SK-N-SH treated with all-trans-retinoic acid at 6 μM for 48 hours (cell line): ENCODE results near the gene TXLNA.

ENCODE experiments used
- ARNTL ChIP-seq: fragments of 450-650 bp; formaldehyde crosslinking; IDR thresholded peaks from 2 replicates; pipeline ENCODE4 v1.5.0; 2020; ENCODE audit warnings: low read depth, mild to moderate bottlenecking, moderate library complexity, borderline replicate concordance
- CREB5 ChIP-seq: fragments of 250-450 bp; sonication (Bioruptor Pico); IDR thresholded peaks from 2 replicates; pipeline ENCODE4 v1.5.1; 2020; ENCODE audit warnings: low read depth, mild to moderate bottlenecking, moderate library complexity
- CSDC2 ChIP-seq: fragments of 250-450 bp; sonication (Bioruptor Pico); IDR thresholded peaks from 2 replicates; pipeline ENCODE4 v1.5.0; 2020; ENCODE audit warnings: mild to moderate bottlenecking, moderate library complexity
- GLIS3 ChIP-seq: fragments of 250-450 bp; sonication (Bioruptor Pico); IDR thresholded peaks from 2 replicates; pipeline ENCODE4 v1.5.0; 2020; ENCODE audit warnings: mild to moderate bottlenecking, moderate library complexity
- RARB ChIP-seq: fragments of 250-450 bp; sonication (Bioruptor Pico); IDR thresholded peaks from 2 replicates; pipeline ENCODE4 v1.8.0; 2021; ENCODE audit warnings: mild to moderate bottlenecking, moderate library complexity
- SNAI2 ChIP-seq: fragments of 250-450 bp; sonication (Bioruptor Pico); IDR thresholded peaks from 2 replicates; pipeline ENCODE4 v1.5.0; 2020; ENCODE audit warnings: mild to moderate bottlenecking, moderate library complexity
- ZFP3 ChIP-seq: fragments of 250-450 bp; sonication (Bioruptor Pico); IDR thresholded peaks from 2 replicates; pipeline ENCODE4 v1.5.0; 2020; ENCODE audit warnings: mild to moderate bottlenecking, moderate library complexity
- ZFP30 ChIP-seq: fragments of 450-650 bp; formaldehyde crosslinking; IDR thresholded peaks from 2 replicates; pipeline ENCODE4 v1.5.0; 2022; ENCODE audit warnings: mild to moderate bottlenecking, moderate library complexity
- ZNF565 ChIP-seq: fragments of 450-650 bp; formaldehyde crosslinking; conservative IDR thresholded peaks from 2 replicates; pipeline ENCODE4 v1.5.0; 2020; ENCODE audit warnings: low read depth, mild to moderate bottlenecking, moderate library complexity

GRCh38 chr1:32224285-32224684 lies 44.8 kb downstream of the TXLNA start:
- TF ChIP-seq CREB5 (CRISPR knock-in tag) (no peak), GLIS3 (CRISPR knock-in tag) (no peak), ZFP30 (CRISPR knock-in tag) (no peak), CSDC2 (CRISPR knock-in tag) (no peak), ZNF565 (CRISPR knock-in tag) (no peak), SNAI2 (CRISPR knock-in tag) (no peak), RARB (no peak), ZFP3 (CRISPR knock-in tag) (no peak), ARNTL (CRISPR knock-in tag) (no peak)
